Esophagus (tissue), 2 donors: ENCODE measurements around the gene MAN1C1. TPM values are rescaled to one million over a fixed set of nuclear protein-coding genes. Genes with fewer than 3 reads are reported as not detected.
A peak's percentile ranks its signal among the peaks of the same experiment; 100 is the strongest.

ENCODE experiments used
- H3K27ac ChIP-seq, 2 donors: one replicate each; pipeline ENCODE4 v1.5.1; 2013; ENCODE audit warnings: low read depth in 2 of 2, mild to moderate bottlenecking in 2 of 2, inconsistent platforms in 1 of 2, low read length in 1 of 2, moderate library complexity in 1 of 2
- H3K27me3 ChIP-seq, 2 donors: one replicate each; pipeline ENCODE4 v1.6.1; 2013; ENCODE audit warnings: low read length in 2 of 2, control low read depth in 1 of 2, mild to moderate bottlenecking in 1 of 2; ENCODE audit not compliant: insufficient read depth in 2 of 2, control insufficient read depth in 1 of 2
- H3K36me3 ChIP-seq, 2 donors: one replicate each; pipeline ENCODE4 v1.6.1; 2013; ENCODE audit warnings: low read length in 1 of 2; ENCODE audit not compliant: control insufficient read depth in 2 of 2, insufficient read depth in 2 of 2
- H3K4me1 ChIP-seq, 2 donors: one replicate each; pipeline ENCODE4 v1.6.1; 2013; ENCODE audit warnings: low read length in 1 of 2; ENCODE audit not compliant: control insufficient read depth in 2 of 2, insufficient read depth in 2 of 2
- H3K4me3 ChIP-seq, 2 donors: one replicate each; pipeline ENCODE4 v1.5.1; 2013; ENCODE audit warnings: low read length in 2 of 2, mild to moderate bottlenecking in 2 of 2, low read depth in 1 of 2, moderate library complexity in 1 of 2
- H3K9me3 ChIP-seq, 2 donors: one replicate each; pipeline ENCODE4 v1.6.1; 2013; ENCODE audit warnings: mild to moderate bottlenecking in 2 of 2, low read depth in 1 of 2, low read length in 1 of 2, moderate library complexity in 1 of 2; ENCODE audit not compliant: control insufficient read depth in 2 of 2, insufficient read depth in 1 of 2
- WGBS, 2 donors: extraction: QIAGEN DNeasy Blood & Tissue Kit; methylation state at CpG; one replicate each; pipeline ENCODE4 v1.1.7; 2013; 5-methylcytosine and 5-hydroxymethylcytosine counted together
- polyA plus RNA-seq, 2 donors: library from polyadenylated mRNA; stranded (reverse); fragments of 200-250 nt; gene quantifications; one replicate each; pipeline ENCODE4 v1.2.3, GENCODE V29; 2013
- donor health status: healthy with polysubstance abuse.
- donor health status: Bipolar disorder and iron deficiency.

The MAN1C1 gene
- polyA plus RNA-seq, 2 donors: 2.4 to 3.7 TPM

DNA sequence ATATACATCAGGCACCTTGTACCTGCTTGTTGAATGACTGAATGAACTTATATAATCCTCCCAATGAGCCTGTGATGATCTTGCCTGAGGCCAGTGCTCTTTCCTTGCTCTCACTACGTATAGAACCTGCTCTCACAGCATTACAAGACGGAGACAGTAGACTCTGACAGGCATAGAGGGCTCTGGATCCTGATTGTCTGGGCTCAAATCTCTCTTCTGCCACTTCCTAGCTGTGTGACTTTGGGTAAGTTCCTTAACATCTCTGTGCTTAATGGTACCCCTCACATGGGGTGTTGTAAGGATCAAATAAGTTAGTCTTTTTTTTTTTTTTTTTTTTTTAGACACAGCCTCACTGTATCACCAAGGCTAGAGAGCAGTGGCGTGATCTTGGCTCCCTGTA is 4.2 kb upstream of the MAN1C1 start:
- WGBS, 2 donors: 81 to 87% methylated on average over 3 of the region's 3 CpGs
- H3K27ac ChIP-seq: no peak overlapping the region
- H3K27me3 ChIP-seq: no peaks in the 10 kb centered on the region
- peaks cover 2% of the 10 kb centered on the region in 2 donors for H3K4me1 ChIP-seq
- H3K4me3 ChIP-seq: no peak overlapping the region
- no peaks in the 10 kb centered on the region for H3K9me3 ChIP-seq
- no peaks in the 10 kb centered on the region for H3K36me3 ChIP-seq

DNA sequence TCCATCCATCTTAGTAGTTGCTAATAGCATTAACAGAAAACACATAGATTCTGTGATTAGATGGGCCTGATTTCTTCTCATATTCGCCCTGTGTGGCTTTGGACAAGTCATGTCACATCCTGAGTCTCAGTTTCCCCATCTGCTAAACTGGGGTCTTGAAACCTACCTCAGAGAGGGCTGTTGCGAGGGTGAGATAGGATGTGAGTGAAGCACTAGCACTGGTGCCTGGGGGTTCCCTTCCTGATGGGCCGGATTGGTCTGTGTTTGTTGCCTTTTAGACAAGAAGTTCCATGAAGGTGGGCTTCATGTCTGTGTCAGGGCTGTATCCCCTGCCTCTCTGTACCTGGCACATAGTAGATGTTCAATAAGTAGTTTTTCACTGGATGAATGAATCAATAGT is 3.5 kb upstream of the MAN1C1 start:
- H3K4me1 ChIP-seq: peaks cover 5 to 6% of the 10 kb centered on the region in 2 donors
- no peak overlapping the region for H3K4me3 ChIP-seq
- WGBS, 2 donors: 90 to 94% methylated on average over 3 of the region's 3 CpGs

DNA sequence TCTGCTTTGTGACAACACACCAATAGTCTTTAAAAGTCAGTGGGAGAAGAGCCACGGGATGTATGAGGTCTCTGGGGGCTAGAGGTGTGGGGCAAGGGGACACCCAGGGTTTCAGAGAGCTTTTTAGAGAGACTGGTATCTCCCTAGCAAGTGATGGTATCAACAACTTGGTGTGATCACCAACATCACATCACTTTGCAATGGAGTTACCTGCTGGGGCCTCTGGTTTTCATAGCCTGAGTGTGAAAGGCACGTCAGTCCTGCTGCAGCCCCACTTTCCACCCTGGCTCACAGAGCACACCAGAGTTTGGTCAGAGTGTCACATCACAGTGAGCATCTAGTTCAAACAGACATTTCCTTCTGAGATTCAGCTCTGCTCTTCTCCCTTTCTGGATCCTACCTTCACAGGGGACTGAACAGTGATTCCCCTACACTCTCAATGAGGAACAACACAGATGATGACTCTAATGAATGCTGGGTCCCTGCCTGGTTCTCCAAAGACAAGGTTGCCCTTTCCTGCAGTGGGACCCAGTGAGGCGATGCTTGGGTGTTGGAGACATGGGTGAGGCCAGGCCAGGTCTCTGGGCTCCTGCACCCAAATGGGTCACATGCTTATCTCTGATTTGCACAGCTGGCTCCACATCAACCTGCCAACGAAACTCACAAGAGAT is 2.0 kb upstream of the MAN1C1 start:
- WGBS, 2 donors: 70 to 74% methylated on average over 4 of the region's 4 CpGs
- H3K9me3 ChIP-seq: no peaks in the 10 kb centered on the region
- H3K27me3 ChIP-seq: no peaks in the 10 kb centered on the region
- H3K27ac ChIP-seq: no peak overlapping the region
- no peaks in the 10 kb centered on the region for H3K36me3 ChIP-seq
- H3K4me1 ChIP-seq: peaks cover 4 to 8% of the 10 kb centered on the region in 2 donors
- no peak overlapping the region for H3K4me3 ChIP-seq

More for the DNA sequence above, 3.5 kb upstream of the MAN1C1 start:
- H3K27ac ChIP-seq: no peak overlapping the region
- H3K27me3 ChIP-seq: no peaks in the 10 kb centered on the region
- H3K9me3 ChIP-seq: no peaks in the 10 kb centered on the region
- H3K36me3 ChIP-seq: no peaks in the 10 kb centered on the region

DNA sequence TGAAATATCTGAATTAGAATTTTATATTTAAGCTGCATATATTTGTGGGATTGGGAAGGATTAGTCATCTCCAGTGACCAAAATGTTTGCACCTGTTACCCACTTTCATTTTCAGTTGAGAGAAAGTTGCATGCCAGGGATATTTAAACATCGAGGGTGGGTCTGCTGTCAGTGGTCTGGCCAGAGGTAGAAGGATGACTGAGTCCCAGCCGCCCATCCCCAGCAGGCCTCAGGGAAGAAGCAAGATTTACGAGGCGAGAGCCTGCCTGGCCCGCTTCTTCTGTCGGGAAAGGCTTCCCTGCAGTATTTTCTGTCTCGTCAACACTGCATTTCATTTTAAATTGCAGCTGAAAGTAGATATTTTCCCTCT is 1.4 kb upstream of the MAN1C1 start:
- peaks cover 4 to 8% of the 10 kb centered on the region in 2 donors for H3K4me1 ChIP-seq
- H3K4me3 ChIP-seq: no peak overlapping the region
- H3K9me3 ChIP-seq: no peaks in the 10 kb centered on the region
- H3K27ac ChIP-seq: no peak overlapping the region
- no peaks in the 10 kb centered on the region for H3K36me3 ChIP-seq
- WGBS, 2 donors: 50 to 54% methylated on average over 7 of the region's 7 CpGs
- H3K27me3 ChIP-seq: no peaks in the 10 kb centered on the region

DNA sequence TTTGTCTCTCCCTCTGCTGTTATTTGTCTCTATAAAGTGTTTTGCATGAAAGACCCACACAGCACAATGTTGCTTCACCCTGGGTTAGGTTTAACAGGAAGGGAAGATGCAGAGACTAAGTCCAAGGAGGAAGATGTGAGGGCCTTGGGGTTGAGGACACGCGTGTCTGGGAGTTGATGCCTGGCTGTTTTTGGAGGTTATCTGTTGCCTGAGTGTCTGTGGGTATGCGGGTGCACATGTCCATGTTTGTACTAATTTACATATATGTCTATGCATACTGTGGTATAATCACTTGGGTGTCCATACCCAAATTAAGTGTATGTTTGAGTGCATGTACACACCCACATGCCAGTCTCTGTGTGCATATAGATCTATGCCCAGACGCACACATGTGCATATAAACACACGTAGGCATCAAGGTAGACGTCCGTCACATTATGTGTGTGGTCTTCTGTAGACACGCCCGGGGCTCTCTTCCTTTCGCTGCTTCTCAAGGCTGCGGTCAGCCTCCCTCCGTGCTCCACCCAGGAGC is 962 bp upstream of the MAN1C1 start:
- H3K9me3 ChIP-seq: no peaks in the 10 kb centered on the region
- no peaks in the 10 kb centered on the region for H3K27me3 ChIP-seq
- H3K4me3 ChIP-seq: peak overlapping the region; percentile 50 to 57
- H3K27ac ChIP-seq: peak overlapping the region; percentile 56 to 72
- WGBS, 2 donors: 17 to 18% methylated on average over 12 of the region's 12 CpGs
- H3K36me3 ChIP-seq: no peaks in the 10 kb centered on the region
- H3K4me1 ChIP-seq: peaks cover 4 to 8% of the 10 kb centered on the region in 2 donors

DNA sequence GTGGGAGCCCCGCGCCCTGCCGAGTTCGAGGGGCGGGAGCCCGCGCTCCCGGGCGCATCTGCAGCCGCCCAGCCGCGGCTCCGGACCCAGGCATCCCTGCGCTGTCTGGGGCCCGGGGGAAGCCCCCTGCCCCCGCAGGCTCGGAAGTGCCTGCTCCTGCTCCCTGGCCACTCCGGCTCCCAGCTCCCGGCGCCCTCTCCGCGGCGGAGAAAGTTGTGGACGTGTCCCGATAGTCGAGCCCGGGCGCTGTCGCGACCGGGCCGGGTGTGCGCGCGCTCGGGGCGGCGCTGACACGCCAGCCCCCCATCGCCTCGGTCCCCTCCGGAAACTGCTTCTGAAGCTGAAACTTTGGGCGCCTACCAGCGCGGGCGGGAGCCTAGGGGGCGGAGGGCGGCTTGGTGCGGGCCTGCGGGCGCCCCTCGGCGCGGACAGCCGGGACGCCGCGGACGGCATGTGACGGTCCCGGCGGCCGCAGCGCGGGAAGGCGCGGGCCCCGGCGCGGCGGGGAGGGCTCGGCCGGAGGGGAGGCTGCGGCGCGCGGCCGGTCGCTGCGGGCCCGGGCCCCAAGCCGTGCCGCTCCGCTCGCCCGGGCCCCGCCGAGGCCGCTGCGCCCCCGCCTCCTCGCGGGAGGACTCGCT is 515 bp downstream of the MAN1C1 start:
- H3K27ac ChIP-seq: peak overlapping the region; percentile 56 to 61
- peaks cover 4 to 8% of the 10 kb centered on the region in 2 donors for H3K4me1 ChIP-seq

DNA sequence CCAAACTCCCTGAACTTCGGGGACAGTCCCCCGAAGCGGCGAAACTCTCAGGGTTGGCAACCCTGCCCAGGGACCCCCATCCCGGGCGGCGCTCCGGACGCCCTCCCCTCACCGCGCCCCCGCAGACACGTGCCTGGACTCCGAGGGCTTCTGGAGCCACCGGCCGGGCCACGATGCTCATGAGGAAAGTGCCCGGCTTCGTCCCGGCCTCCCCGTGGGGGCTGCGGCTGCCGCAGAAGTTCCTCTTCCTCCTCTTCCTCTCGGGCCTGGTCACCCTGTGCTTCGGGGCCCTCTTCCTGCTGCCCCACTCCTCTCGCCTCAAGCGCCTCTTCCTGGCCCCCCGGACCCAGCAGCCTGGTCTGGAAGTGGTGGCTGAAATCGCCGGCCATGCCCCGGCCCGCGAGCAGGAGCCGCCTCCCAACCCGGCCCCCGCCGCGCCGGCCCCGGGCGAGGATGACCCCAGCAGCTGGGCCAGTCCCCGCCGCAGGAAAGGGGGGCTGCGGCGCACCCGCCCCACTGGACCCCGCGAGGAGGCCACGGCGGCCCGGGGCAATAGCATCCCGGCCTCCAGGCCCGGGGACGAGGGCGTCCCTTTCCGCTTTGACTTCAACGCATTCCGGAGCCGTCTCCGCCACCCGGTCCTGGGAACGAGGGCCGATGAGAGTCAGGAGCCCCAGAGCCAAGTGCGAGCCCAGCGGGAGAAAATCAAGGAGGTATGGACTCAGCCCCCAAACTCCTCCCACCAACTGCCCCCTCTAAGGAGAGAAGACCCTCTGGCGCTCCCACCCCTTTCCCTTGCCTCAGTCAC is 1.2 kb downstream of the MAN1C1 start:
- WGBS, 2 donors: 5 to 7% methylated on average over 63 to 66 of the region's 66 CpGs
- H3K9me3 ChIP-seq: no peaks in the 10 kb centered on the region
- H3K4me3 ChIP-seq: peak overlapping the region; percentile 57 to 65
- H3K27me3 ChIP-seq: no peaks in the 10 kb centered on the region
- no peaks in the 10 kb centered on the region for H3K36me3 ChIP-seq
- H3K27ac ChIP-seq: peak overlapping the region; percentile 24 to 61
- peaks cover 4 to 8% of the 10 kb centered on the region in 2 donors for H3K4me1 ChIP-seq

More for the DNA sequence above, 515 bp downstream of the MAN1C1 start:
- 0% methylated on average over 77 to 94 of the region's 94 CpGs for WGBS, 2 donors
- no peaks in the 10 kb centered on the region for H3K36me3 ChIP-seq
- H3K9me3 ChIP-seq: no peaks in the 10 kb centered on the region
- H3K4me3 ChIP-seq: peak overlapping the region; percentile 57 to 65
- no peaks in the 10 kb centered on the region for H3K27me3 ChIP-seq

DNA sequence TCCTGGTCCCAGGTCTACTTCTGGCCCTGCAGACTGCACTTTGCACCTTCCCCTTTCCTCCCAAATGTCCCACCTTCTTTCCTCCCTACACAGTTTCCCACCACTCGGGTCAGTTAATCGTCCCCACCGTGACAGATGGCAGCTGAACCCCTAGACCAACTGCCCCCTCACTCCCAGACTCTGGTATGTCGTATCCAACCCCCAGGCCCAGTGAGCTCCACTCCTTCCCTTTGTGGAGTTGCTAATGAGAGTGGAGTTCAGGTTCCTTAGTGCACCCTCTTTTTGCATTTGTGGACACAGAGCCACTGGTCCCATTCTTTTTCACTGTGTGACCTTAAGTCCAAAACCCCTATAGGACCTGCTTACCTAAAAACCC is 1.8 kb downstream of the MAN1C1 start:
- peak overlapping the region; percentile 24 to 54 for H3K27ac ChIP-seq
- 54 to 55% methylated on average over 4 of the region's 4 CpGs for WGBS, 2 donors
- H3K27me3 ChIP-seq: no peaks in the 10 kb centered on the region
- H3K9me3 ChIP-seq: no peaks in the 10 kb centered on the region
- no peaks in the 10 kb centered on the region for H3K36me3 ChIP-seq
- H3K4me1 ChIP-seq: peaks cover 4 to 6% of the 10 kb centered on the region in 2 donors
- peak overlapping the region; percentile 57 to 65 for H3K4me3 ChIP-seq

DNA sequence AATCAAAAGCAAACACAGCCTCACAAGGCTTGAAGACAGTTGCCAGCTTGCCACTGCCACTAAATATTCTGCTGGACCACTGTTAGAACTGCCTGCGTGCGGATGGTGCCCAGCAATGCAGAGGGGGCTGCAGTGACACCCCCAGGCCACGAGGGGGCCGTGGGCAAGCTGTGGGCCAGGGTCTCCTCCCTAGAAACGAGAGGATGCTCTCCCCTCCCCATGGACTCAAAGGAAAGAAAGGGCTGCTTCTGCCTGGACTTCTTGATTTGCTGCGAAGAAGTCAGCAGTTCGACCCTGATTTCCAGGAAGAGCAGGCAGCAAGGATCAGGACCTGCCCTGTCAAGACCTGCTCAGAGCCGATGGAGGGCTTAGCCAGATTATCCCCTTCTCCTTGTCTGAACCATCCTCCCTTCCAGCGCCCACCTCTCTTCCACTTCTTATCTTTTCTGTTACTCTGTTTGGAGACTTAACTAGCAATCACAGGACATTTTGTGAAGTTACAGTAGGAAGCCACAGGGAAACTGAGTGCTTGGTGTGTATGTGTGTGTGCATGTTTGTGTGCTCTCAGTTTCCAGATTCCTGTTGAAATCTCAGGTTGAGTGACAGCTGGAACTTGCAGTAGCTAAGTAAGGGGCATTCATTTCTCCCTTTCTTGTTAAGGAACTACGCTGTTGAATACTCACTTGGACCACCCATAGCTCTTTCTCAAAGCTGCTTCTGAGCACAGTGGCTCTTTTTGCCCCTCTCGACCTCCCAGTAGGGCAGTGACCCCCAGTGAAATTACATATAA is 2.7 kb downstream of the MAN1C1 start:
- peak overlapping the region in 1 of 2 donors; percentile 29 for H3K27ac ChIP-seq
- H3K4me3 ChIP-seq: peak overlapping the region in 1 of 2 donors; percentile 57
- 36 to 37% methylated on average over 11 of the region's 11 CpGs for WGBS, 2 donors
- no peaks in the 10 kb centered on the region for H3K36me3 ChIP-seq
- peaks cover 4 to 6% of the 10 kb centered on the region in 2 donors for H3K4me1 ChIP-seq
- no peaks in the 10 kb centered on the region for H3K27me3 ChIP-seq
- no peaks in the 10 kb centered on the region for H3K9me3 ChIP-seq
